H1 (cell line): ENCODE data around the gene ASRGL1.

ENCODE experiments used
- BCL11A ChIP-seq, 2 experiments: IDR thresholded peaks; one replicate each; pipeline ENCODE4 v1.6.1; 2011; ENCODE audit warnings: low read depth in 2 of 2, low read length in 2 of 2, mild to moderate bottlenecking in 2 of 2
- CBX5 ChIP-seq: fragments of 300-800, 300-1000 bp; sonication (generic); IDR thresholded peaks from 2 replicates; pipeline ENCODE4 v1.7.1; 2016; ENCODE audit warnings: antibody characterized with exemption, low read length, low read depth
- EP300 ChIP-seq, 2 experiments: IDR thresholded peaks; 1 replicate in 1 of 2; 2 replicates in 1 of 2; pipeline ENCODE4 v1.6.1; 2011 to 2012; ENCODE audit warnings: low read depth in 2 of 2, low read length in 2 of 2, mild to moderate bottlenecking in 2 of 2, borderline replicate concordance in 1 of 2, inconsistent platforms in 1 of 2, moderate library complexity in 1 of 2
- EZH2 ChIP-seq: fragments of 200-600 bp; sonication (generic); IDR thresholded peaks from 2 replicates; pipeline ENCODE4 v1.7.1; 2012; ENCODE audit warnings: low read depth, mild to moderate bottlenecking, moderate library complexity, low read length, inconsistent platforms; ENCODE audit not compliant: severe bottlenecking
- GTF2F1 ChIP-seq: IDR thresholded peaks from 2 replicates; pipeline ENCODE4 v1.6.1; 2012; ENCODE audit warnings: low read depth, low read length, improper control_type of control experiment, borderline replicate concordance
- NANOG ChIP-seq: IDR thresholded peaks from 2 replicates; pipeline ENCODE4 v1.6.1; 2011; ENCODE audit warnings: low read length, low read depth, mild to moderate bottlenecking, inconsistent platforms; ENCODE audit not compliant: insufficient read depth, poor library complexity, severe bottlenecking
- POLR2AphosphoS5 ChIP-seq: IDR thresholded peaks from 2 replicates; pipeline ENCODE4 v1.6.1; 2011; ENCODE audit warnings: low read depth, low read length
- RAD21 ChIP-seq, 2 experiments: IDR thresholded peaks in 1 of 2; conservative IDR thresholded peaks in 1 of 2; 2 replicates each; pipeline ENCODE4 v1.6.1; 2011; ENCODE audit warnings: low read depth in 2 of 2, low read length in 2 of 2, improper control_type of control experiment in 1 of 2, inconsistent platforms in 1 of 2, mild to moderate bottlenecking in 1 of 2, moderate library complexity in 1 of 2
- RFX5 ChIP-seq: IDR thresholded peaks from 2 replicates; pipeline ENCODE4 v1.6.1; 2011; ENCODE audit warnings: low read depth, low read length, improper control_type of control experiment, borderline replicate concordance
- SIN3A ChIP-seq, 2 experiments: IDR thresholded peaks in 1 of 2; conservative IDR thresholded peaks in 1 of 2; 2 replicates each; pipeline ENCODE4 v1.6.1; 2011 to 2012; ENCODE audit warnings: low read length in 2 of 2, improper control_type of control experiment in 1 of 2, low read depth in 1 of 2, mild to moderate bottlenecking in 1 of 2
- TAF1 ChIP-seq: IDR thresholded peaks from 2 replicates; pipeline ENCODE4 v1.6.1; 2011; ENCODE audit warnings: mild to moderate bottlenecking, low read depth, low read length
- TF ChIP-seq, protein P1 (sequence below), 3 experiments: IDR thresholded peaks; 1 replicate in 2 of 3; 2 replicates in 1 of 3; pipeline versions ENCODE4 v1.5.1 to v1.6.1; 2011; ENCODE audit warnings: low read length in 3 of 3, mild to moderate bottlenecking in 3 of 3, inconsistent platforms in 2 of 3, low read depth in 1 of 3, moderate library complexity in 1 of 3; ENCODE audit not compliant: insufficient read depth in 1 of 3; ENCODE audit errors: control extremely low read depth in 1 of 3
- TF ChIP-seq, protein P2 (sequence below): IDR thresholded peaks from 2 replicates; pipeline ENCODE4 v1.6.1; 2012; ENCODE audit warnings: low read length, inconsistent platforms

DNA sequence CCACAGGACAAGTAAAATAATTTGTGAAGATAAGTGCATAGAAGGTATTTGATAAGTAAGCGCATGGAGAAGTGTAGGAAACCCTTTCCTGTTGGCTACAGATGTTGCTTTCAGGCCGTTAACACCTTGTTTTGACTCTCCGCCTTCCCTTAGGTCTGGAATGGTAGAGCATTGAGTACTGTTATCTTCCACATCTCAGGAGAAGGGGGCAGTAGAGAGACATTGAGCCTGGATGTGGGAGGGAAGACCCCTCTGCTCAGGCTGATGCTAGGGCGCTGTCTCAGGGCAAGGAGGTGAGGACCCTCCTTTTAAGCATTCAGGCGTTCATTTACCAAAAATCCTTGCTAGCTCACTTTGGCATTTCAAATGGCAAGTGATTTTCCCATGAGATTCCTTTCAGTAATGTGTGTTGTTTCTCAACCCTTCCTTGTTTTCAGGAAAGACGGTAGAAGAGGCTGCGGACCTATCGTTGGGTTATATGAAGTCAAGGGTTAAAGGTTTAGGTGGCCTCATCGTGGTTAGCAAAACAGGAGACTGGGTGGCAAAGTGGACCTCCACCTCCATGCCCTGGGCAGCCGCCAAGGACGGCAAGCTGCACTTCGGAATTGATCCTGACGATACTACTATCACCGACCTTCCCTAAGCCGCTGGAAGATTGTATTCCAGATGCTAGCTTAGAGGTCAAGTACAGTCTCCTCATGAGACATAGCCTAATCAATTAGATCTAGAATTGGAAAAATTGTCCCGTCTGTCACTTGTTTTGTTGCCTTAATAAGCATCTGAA, 54.6 kb downstream of the ASRGL1 start:
- TF ChIP-seq, protein P1, sequence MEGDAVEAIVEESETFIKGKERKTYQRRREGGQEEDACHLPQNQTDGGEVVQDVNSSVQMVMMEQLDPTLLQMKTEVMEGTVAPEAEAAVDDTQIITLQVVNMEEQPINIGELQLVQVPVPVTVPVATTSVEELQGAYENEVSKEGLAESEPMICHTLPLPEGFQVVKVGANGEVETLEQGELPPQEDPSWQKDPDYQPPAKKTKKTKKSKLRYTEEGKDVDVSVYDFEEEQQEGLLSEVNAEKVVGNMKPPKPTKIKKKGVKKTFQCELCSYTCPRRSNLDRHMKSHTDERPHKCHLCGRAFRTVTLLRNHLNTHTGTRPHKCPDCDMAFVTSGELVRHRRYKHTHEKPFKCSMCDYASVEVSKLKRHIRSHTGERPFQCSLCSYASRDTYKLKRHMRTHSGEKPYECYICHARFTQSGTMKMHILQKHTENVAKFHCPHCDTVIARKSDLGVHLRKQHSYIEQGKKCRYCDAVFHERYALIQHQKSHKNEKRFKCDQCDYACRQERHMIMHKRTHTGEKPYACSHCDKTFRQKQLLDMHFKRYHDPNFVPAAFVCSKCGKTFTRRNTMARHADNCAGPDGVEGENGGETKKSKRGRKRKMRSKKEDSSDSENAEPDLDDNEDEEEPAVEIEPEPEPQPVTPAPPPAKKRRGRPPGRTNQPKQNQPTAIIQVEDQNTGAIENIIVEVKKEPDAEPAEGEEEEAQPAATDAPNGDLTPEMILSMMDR (IDR thresholded peaks at IDR 0.05; ENCODE audit: control extremely low read depth in 1 of 3, insufficient read depth in 1 of 3, low read depth in 1 of 3, low read length in 3 of 3) = peak; percentile 51 to 73 (median 52)
- TF ChIP-seq, protein P2, sequence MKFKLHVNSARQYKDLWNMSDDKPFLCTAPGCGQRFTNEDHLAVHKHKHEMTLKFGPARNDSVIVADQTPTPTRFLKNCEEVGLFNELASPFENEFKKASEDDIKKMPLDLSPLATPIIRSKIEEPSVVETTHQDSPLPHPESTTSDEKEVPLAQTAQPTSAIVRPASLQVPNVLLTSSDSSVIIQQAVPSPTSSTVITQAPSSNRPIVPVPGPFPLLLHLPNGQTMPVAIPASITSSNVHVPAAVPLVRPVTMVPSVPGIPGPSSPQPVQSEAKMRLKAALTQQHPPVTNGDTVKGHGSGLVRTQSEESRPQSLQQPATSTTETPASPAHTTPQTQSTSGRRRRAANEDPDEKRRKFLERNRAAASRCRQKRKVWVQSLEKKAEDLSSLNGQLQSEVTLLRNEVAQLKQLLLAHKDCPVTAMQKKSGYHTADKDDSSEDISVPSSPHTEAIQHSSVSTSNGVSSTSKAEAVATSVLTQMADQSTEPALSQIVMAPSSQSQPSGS = no peak
- no peak for TF ChIP-seq EP300 (IDR thresholded peaks at IDR 0.05; ENCODE audit: borderline replicate concordance in 1 of 2, low read depth in 2 of 2, low read length in 2 of 2)
- TF ChIP-seq SIN3A (conservative IDR thresholded peaks at IDR 0.05 in 1 of 2, IDR thresholded peaks at IDR 0.05 in 1 of 2; ENCODE audit: low read depth in 1 of 2, low read length in 2 of 2) = no peak
- no peak for TF ChIP-seq NANOG
- no peak for TF ChIP-seq BCL11A (IDR thresholded peaks at IDR 0.05; ENCODE audit: low read depth in 2 of 2, low read length in 2 of 2)
- TF ChIP-seq EZH2 = no peak
- TF ChIP-seq GTF2F1 = no peak
- peak; percentile 34 to 38 for TF ChIP-seq RAD21 (IDR thresholded peaks at IDR 0.05 in 1 of 2, conservative IDR thresholded peaks at IDR 0.05 in 1 of 2; ENCODE audit: low read depth in 2 of 2, low read length in 2 of 2)
- no peak for TF ChIP-seq RFX5
- TF ChIP-seq CBX5 = no peak
- no peak for TF ChIP-seq TAF1
- no peak for TF ChIP-seq POLR2AphosphoS5
